Thyroid gland (tissue), 4 donors: ENCODE data around the gene PTPN14.

Source experiments
- CTCF ChIP-seq, 6 experiments: fragments of 200-600 bp in 3 of 6; fragments of 450-650 bp in 3 of 6; sonication (generic) in 3 of 6; IDR thresholded peaks; one replicate each; pipeline ENCODE4 v1.5.1; 2016 to 2019; ENCODE audit warnings: antibody characterized with exemption in 6 of 6, mild to moderate bottlenecking in 2 of 6, inconsistent platforms in 1 of 6, moderate library complexity in 1 of 6
- POLR2A ChIP-seq, 2 donors: fragments of 450-650 bp; IDR thresholded peaks; one replicate each; pipeline ENCODE4 v1.6.1; 2017; ENCODE audit warnings: antibody characterized with exemption in 2 of 2, mild to moderate bottlenecking in 2 of 2, moderate library complexity in 1 of 2

GRCh38 chr1:214402613-214403083 is 148.8 kb downstream of the PTPN14 start:
- TF ChIP-seq CTCF (IDR thresholded peaks at IDR 0.05) (no peak), POLR2A (IDR thresholded peaks at IDR 0.05) (no peak)
